WTC11 (cell line): ENCODE results near the gene GORASP1. TPM values are rescaled to one million over a fixed set of nuclear protein-coding genes. Genes with fewer than 3 reads are reported as not detected.

ENCODE experiments used
- ATAC-seq: fragments of 200-7000 bp; cut with Tn5 transposase; 2 replicates; pipeline ENCODE4 v1.10.0; 2021; ENCODE audit warnings: mild to moderate bottlenecking, moderate library complexity
- CTCF ChIA-PET: fragments of 300-600 bp; sonication (Branson Sonifier 250); formaldehyde crosslinking; loops from one replicate; lab custom pipeline; 2021; ENCODE audit warnings: antibody characterized with exemption; lab: Charles Lee
- POLR2A ChIA-PET: fragments of 350-600 bp; sonication (Branson Sonifier 250); formaldehyde crosslinking; loops from one replicate; lab custom pipeline; 2021; ENCODE audit warnings: antibody characterized with exemption; lab: Charles Lee
- DNase-seq: peaks from one replicate; pipeline ENCODE4 v3.0.0; 2021; ENCODE audit warnings: low spot score
- H3K27ac Mint-ChIP-seq: 2 replicates; pipeline ENCODE4 v1.8.0; 2021; ENCODE audit warnings: mixed read lengths
- H3K27me3 Mint-ChIP-seq: 2 replicates; pipeline ENCODE4 v1.8.0; 2021; ENCODE audit warnings: low read depth, mild to moderate bottlenecking, moderate library complexity, mixed read lengths
- H3K36me3 Mint-ChIP-seq: 2 replicates; pipeline ENCODE4 v1.8.0; 2021; ENCODE audit warnings: mixed read lengths
- H3K4me1 Mint-ChIP-seq: 2 replicates; pipeline ENCODE4 v1.8.0; 2022; ENCODE audit warnings: mixed read lengths
- H3K4me3 Mint-ChIP-seq: 2 replicates; pipeline ENCODE4 v1.8.0; 2021; ENCODE audit warnings: mild to moderate bottlenecking, moderate library complexity, mixed read lengths
- H3K9me3 Mint-ChIP-seq: 2 replicates; pipeline ENCODE4 v1.8.0; 2021; ENCODE audit warnings: mixed read lengths
- AFF4 ChIP-seq: sonication (generic); formaldehyde crosslinking; IDR thresholded peaks from 2 replicates; pipeline ENCODE4 v1.8.1; 2023; ENCODE audit warnings: mild to moderate bottlenecking, missing genetic modification reagents, borderline replicate concordance
- AR ChIP-seq: fragments of 250-450 bp; sonication (Bioruptor Pico); IDR thresholded peaks from 2 replicates; pipeline ENCODE4 v1.9.0; 2021; ENCODE audit warnings: mild to moderate bottlenecking
- ATF6 ChIP-seq: sonication (generic); formaldehyde crosslinking; IDR thresholded peaks from 2 replicates; pipeline ENCODE4 v1.8.1; 2023; ENCODE audit warnings: mild to moderate bottlenecking, missing genetic modification reagents
- CREM ChIP-seq: sonication (generic); formaldehyde crosslinking; IDR thresholded peaks from 2 replicates; pipeline ENCODE4 v1.8.1; 2022; ENCODE audit warnings: mild to moderate bottlenecking, missing genetic modification reagents, moderate library complexity
- E2F1 ChIP-seq: sonication (generic); formaldehyde crosslinking; IDR thresholded peaks from 2 replicates; pipeline ENCODE4 v1.8.0; 2022; ENCODE audit warnings: mild to moderate bottlenecking, missing genetic modification reagents
- E2F4 ChIP-seq: sonication (generic); formaldehyde crosslinking; IDR thresholded peaks from 2 replicates; pipeline ENCODE4 v1.8.1; 2022; ENCODE audit warnings: low read depth, mild to moderate bottlenecking, moderate library complexity, missing genetic modification reagents, borderline replicate concordance
- ELF4 ChIP-seq: sonication (generic); formaldehyde crosslinking; IDR thresholded peaks from 2 replicates; pipeline ENCODE4 v1.8.1; 2022; ENCODE audit warnings: low read depth, mild to moderate bottlenecking, moderate library complexity, missing genetic modification reagents
- EMX1 ChIP-seq: fragments of 250-450 bp; sonication (Bioruptor Pico); IDR thresholded peaks from 2 replicates; pipeline ENCODE4 v1.8.0; 2021; ENCODE audit warnings: mild to moderate bottlenecking
- FOXP1 ChIP-seq: sonication (generic); formaldehyde crosslinking; IDR thresholded peaks from 2 replicates; pipeline ENCODE4 v1.8.0; 2022; ENCODE audit warnings: missing genetic modification reagents, mild to moderate bottlenecking, moderate library complexity, borderline replicate concordance
- FOXP4 ChIP-seq: sonication (generic); formaldehyde crosslinking; IDR thresholded peaks from 2 replicates; pipeline ENCODE4 v1.8.0; 2022; ENCODE audit warnings: mild to moderate bottlenecking, missing genetic modification reagents
- HMGXB4 ChIP-seq: sonication (generic); formaldehyde crosslinking; IDR thresholded peaks from 2 replicates; pipeline ENCODE4 v1.8.1; 2023; ENCODE audit warnings: mild to moderate bottlenecking, moderate library complexity, missing genetic modification reagents
- MLX ChIP-seq: sonication (generic); formaldehyde crosslinking; IDR thresholded peaks from 2 replicates; pipeline ENCODE4 v1.8.1; 2023; ENCODE audit warnings: mild to moderate bottlenecking, missing genetic modification reagents, moderate library complexity
- NFYB ChIP-seq: sonication (generic); formaldehyde crosslinking; conservative IDR thresholded peaks from 2 replicates; pipeline ENCODE4 v1.8.0; 2022; ENCODE audit warnings: low read depth, missing genetic modification reagents
- NR3C1 ChIP-seq: sonication (generic); formaldehyde crosslinking; conservative IDR thresholded peaks from 2 replicates; pipeline ENCODE4 v1.8.1; 2023; ENCODE audit warnings: low read depth, mild to moderate bottlenecking, missing genetic modification reagents
- RORB ChIP-seq: fragments of 250-450 bp; sonication (Bioruptor Pico); IDR thresholded peaks from 2 replicates; pipeline ENCODE4 v1.9.0; 2021; ENCODE audit warnings: mild to moderate bottlenecking
- USF1 ChIP-seq: sonication (generic); formaldehyde crosslinking; IDR thresholded peaks from 2 replicates; pipeline ENCODE4 v1.8.0; 2022; ENCODE audit warnings: mild to moderate bottlenecking, missing genetic modification reagents
- ZNF317 ChIP-seq: sonication (generic); formaldehyde crosslinking; IDR thresholded peaks from 2 replicates; pipeline ENCODE4 v1.8.1; 2023; ENCODE audit warnings: low read depth, mild to moderate bottlenecking, moderate library complexity, missing genetic modification reagents, borderline replicate concordance
- total RNA-seq: library from RNA; stranded (reverse); gene quantifications from 3 replicates; pipeline ENCODE4 v1.2.3, GENCODE V29; 2021

Gene GORASP1
- total RNA-seq, 1 experiment from 2014 or later: 47.4 TPM

- TF ChIP-seq AR (no peak), USF1 (CRISPR knock-in tag) (no peak), EMX1 (no peak), RORB (CRISPR knock-in tag) (no peak), NR3C1 (CRISPR knock-in tag) (no peak), ELF4 (CRISPR knock-in tag) (no peak), FOXP4 (CRISPR knock-in tag) (no peak), NFYB (no peak), ZNF317 (CRISPR knock-in tag) (no peak)
Measured at GRCh38 chr3:39118079-39118478, 10.7 kb upstream of the GORASP1 start (continued).

- no peak for DNase-seq
- no peaks in the 10 kb centered on the region for H3K27me3 Mint-ChIP-seq
- H3K9me3 Mint-ChIP-seq: no peaks in the 10 kb centered on the region
- ChIA-PET CTCF (interaction anchor here (0.6 to 4.4 kb wide), 6 partner anchors 10 to 227 kb away, joined by 3 to 35 read pairs (median 5); no protein-coding TSS in a partner anchor), POLR2A (no interaction called here)
- H3K4me3 Mint-ChIP-seq: no peak overlapping the region
- ATAC-seq: no peak
- no peak overlapping the region for H3K27ac Mint-ChIP-seq
- no peaks in the 10 kb centered on the region for H3K4me1 Mint-ChIP-seq
- H3K36me3 Mint-ChIP-seq: no peaks in the 10 kb centered on the region
- TF ChIP-seq FOXP1 (CRISPR knock-in tag): no peak
- TF ChIP-seq E2F1 (CRISPR knock-in tag): no peak
- no peak for TF ChIP-seq E2F4 (CRISPR knock-in tag)
- TF ChIP-seq MLX (CRISPR knock-in tag): no peak
- TF ChIP-seq AFF4 (CRISPR knock-in tag): no peak
- TF ChIP-seq CREM: no peak
- TF ChIP-seq HMGXB4 (CRISPR knock-in tag): no peak
- TF ChIP-seq ATF6 (CRISPR knock-in tag): no peak
- no peak for TF ChIP-seq FOXP4 (CRISPR knock-in tag)
Measured at GRCh38 chr3:39115870-39116269, 8.4 kb upstream of the GORASP1 start.
